ENCODE data around the gene TMEM18. TPM values are rescaled to one million over a fixed set of nuclear protein-coding genes. Genes with fewer than 3 reads are reported as not detected.

The TMEM18 gene
- total and polyA plus RNA-seq, 9 of the 15 experiments (the other 6 are each of a cell fraction or from before 2014, with no cell fraction given), result 12.8 to 55.9 (median 21.8) TPM

- BruUV-seq (replicated peaks), result no TSS peak
- no peak overlapping the region for H3K27ac ChIP-seq (ENCODE audit: extremely low read depth, low read depth, low read length)
- no peak overlapping the region for H3K4me3 ChIP-seq
- peaks cover 9% of the 10 kb centered on the region; the same call in 1 of the 2 replicates for H4K20me1 ChIP-seq (replicated peaks; ENCODE audit: control insufficient read depth, insufficient read depth, low read length)
- H3K4me1 ChIP-seq (replicated peaks in 1 of 2; ENCODE audit: control insufficient read depth in 2 of 2, insufficient read depth in 2 of 2, low read length in 2 of 2), result peaks cover 0 to 4% of the 10 kb centered on the region in 2 experiments; a peak in 2 of 5 replicates
- ChIA-PET POLR2A (interaction anchor here (0.7 kb wide), 1 partner anchor 20 kb away, joined by 3 read pairs; no protein-coding TSS in a partner anchor), CTCF (ENCODE audit: low intra/inter-chr PET ratio) (no interaction called here)
- intact Hi-C loops (cut with micrococcal nuclease), result no loop called here
- no peaks in the 10 kb centered on the region for H3K9me3 ChIP-seq (replicated peaks; ENCODE audit: control insufficient read depth, insufficient read depth, low read depth, low read length)
- TF ChIP-seq, protein P1, sequence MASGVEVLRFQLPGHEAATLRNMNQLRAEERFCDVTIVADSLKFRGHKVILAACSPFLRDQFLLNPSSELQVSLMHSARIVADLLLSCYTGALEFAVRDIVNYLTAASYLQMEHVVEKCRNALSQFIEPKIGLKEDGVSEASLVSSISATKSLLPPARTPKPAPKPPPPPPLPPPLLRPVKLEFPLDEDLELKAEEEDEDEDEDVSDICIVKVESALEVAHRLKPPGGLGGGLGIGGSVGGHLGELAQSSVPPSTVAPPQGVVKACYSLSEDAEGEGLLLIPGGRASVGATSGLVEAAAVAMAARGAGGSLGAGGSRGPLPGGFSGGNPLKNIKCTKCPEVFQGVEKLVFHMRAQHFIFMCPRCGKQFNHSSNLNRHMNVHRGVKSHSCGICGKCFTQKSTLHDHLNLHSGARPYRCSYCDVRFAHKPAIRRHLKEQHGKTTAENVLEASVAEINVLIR (CRISPR knock-in tag; IDR thresholded peaks at IDR 0.05), result no peak
- no peak for TF ChIP-seq RAD51 (IDR thresholded peaks at IDR 0.05; ENCODE audit: borderline replicate concordance, low read depth)
- TF ChIP-seq LARP7 (IDR thresholded peaks at IDR 0.05), result no peak
- no peak for TF ChIP-seq SNRNP70 (optimal IDR thresholded peaks at IDR 0.05; ENCODE audit: low read depth, low read length)
- TF ChIP-seq FIP1L1 (IDR thresholded peaks at IDR 0.05; ENCODE audit: low read depth, low read length, poor library complexity, severe bottlenecking), result no peak
- TF ChIP-seq CSDE1 (IDR thresholded peaks at IDR 0.05), result no peak
- no peak for TF ChIP-seq ZNF12 (CRISPR knock-in tag; IDR thresholded peaks at IDR 0.05)
- TF ChIP-seq GABPA (tag; conservative IDR thresholded peaks at IDR 0.05; ENCODE audit: low read depth), result no peak
- TF ChIP-seq, protein P2, sequence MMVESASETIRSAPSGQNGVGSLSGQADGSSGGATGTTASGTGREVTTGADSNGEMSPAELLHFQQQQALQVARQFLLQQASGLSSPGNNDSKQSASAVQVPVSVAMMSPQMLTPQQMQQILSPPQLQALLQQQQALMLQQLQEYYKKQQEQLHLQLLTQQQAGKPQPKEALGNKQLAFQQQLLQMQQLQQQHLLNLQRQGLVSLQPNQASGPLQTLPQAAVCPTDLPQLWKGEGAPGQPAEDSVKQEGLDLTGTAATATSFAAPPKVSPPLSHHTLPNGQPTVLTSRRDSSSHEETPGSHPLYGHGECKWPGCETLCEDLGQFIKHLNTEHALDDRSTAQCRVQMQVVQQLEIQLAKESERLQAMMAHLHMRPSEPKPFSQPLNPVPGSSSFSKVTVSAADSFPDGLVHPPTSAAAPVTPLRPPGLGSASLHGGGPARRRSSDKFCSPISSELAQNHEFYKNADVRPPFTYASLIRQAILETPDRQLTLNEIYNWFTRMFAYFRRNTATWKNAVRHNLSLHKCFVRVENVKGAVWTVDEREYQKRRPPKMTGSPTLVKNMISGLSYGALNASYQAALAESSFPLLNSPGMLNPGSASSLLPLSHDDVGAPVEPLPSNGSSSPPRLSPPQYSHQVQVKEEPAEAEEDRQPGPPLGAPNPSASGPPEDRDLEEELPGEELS (CRISPR knock-in tag; IDR thresholded peaks at IDR 0.05; ENCODE audit: borderline replicate concordance), result no peak
- no peak for TF ChIP-seq ZNF143 (CRISPR knock-in tag; IDR thresholded peaks at IDR 0.05)
- no peak for TF ChIP-seq TSHZ1 (CRISPR knock-in tag; IDR thresholded peaks at IDR 0.05)
- no peak for TF ChIP-seq CREBBP (IDR thresholded peaks at IDR 0.05; ENCODE audit: low read depth, low read length)
- no peak for TF ChIP-seq CBX1 (IDR thresholded peaks at IDR 0.05; ENCODE audit: low read depth)
- no peak for TF ChIP-seq PPARD (CRISPR knock-in tag; IDR thresholded peaks at IDR 0.05)
- no peaks in the 10 kb centered on the region for H3K9me1 ChIP-seq (ENCODE audit: control insufficient read depth, insufficient read depth, low read length)
- H2AFZ ChIP-seq (ENCODE audit: low read depth, low read length), result no peak overlapping the region
- no peak overlapping the region for H3K4me2 ChIP-seq (ENCODE audit: insufficient read depth, low read length)
- ATAC-seq, result no peak
- DNase-seq (ENCODE audit: extremely low read depth in 1 of 4, low spot score in 3 of 4), result no peak
- in situ Hi-C loops (cut with MboI), result no loop called here
- FAIRE-seq, result no peak
- WGBS (ENCODE audit: insufficient coverage, low coverage, missing lambda C conversion rate), result under 1% methylated on average over 20 of the region's 20 CpGs
- no peaks in the 10 kb centered on the region for H3K79me2 ChIP-seq (ENCODE audit: control insufficient read depth, insufficient read depth, low read length)
- H3K9ac ChIP-seq (ENCODE audit: insufficient read depth in 1 of 2, low read depth in 2 of 2, low read length in 2 of 2), result no peak overlapping the region
- peaks cover 55 to 83% of the 10 kb centered on the region in 2 experiments for H3K27me3 ChIP-seq (ENCODE audit: control insufficient read depth in 2 of 2, insufficient read depth in 2 of 2, low read length in 2 of 2)
- no peaks in the 10 kb centered on the region for H3K36me3 ChIP-seq (ENCODE audit: control insufficient read depth, insufficient read depth, low read length)
Observed at GRCh38 chr2:649426-650342, 27.5 kb downstream of the TMEM18 start.

Measured in K562 (cell line).